K562 (cell line): ENCODE measurements around the gene HMGA1. TPM values are rescaled to one million over a fixed set of nuclear protein-coding genes. Genes with fewer than 3 reads are reported as not detected.

ENCODE experiments used
- CBX8 ChIP-seq: fragments of 200-600 bp; sonication (generic); IDR thresholded peaks from 2 replicates; pipeline ENCODE4 v1.6.1; 2012; ENCODE audit warnings: borderline replicate concordance, mixed run types, low read depth, mild to moderate bottlenecking, moderate library complexity, mixed read lengths, low read length, control low read depth, inconsistent platforms; ENCODE audit not compliant: poor library complexity, severe bottlenecking; ENCODE audit errors: extremely low read depth
- CEBPB ChIP-seq: fragments of 450-650 bp; IDR thresholded peaks from 2 replicates; pipeline ENCODE4 v1.6.1; 2016; ENCODE audit warnings: missing genetic modification characterization, missing compliant biosample characterization
- DIDO1 ChIP-seq: fragments of 450-650 bp; IDR thresholded peaks from 2 replicates; pipeline ENCODE4 v1.6.1; 2016; ENCODE audit warnings: low read depth, missing biosample characterization, missing genetic modification characterization
- ELF1 ChIP-seq: fragments of 200-800 bp; sonication (Bioruptor generic); IDR thresholded peaks from 2 replicates; pipeline ENCODE4 v1.6.1; 2016; ENCODE audit warnings: missing genetic modification characterization, missing compliant biosample characterization
- ELF4 ChIP-seq: fragments of 450-650 bp; formaldehyde crosslinking; IDR thresholded peaks from 2 replicates; pipeline ENCODE4 v1.4.0; 2022; ENCODE audit warnings: missing genetic modification characterization
- ETS1 ChIP-seq: conservative IDR thresholded peaks from 2 replicates; pipeline ENCODE4 v1.6.1; 2011; ENCODE audit warnings: low read depth, mild to moderate bottlenecking, low read length; ENCODE audit not compliant: control insufficient read depth
- HDGF ChIP-seq: fragments of 450-650 bp; IDR thresholded peaks from 2 replicates; pipeline ENCODE4 v1.6.1; 2016
- LCOR ChIP-seq: sonication (generic); formaldehyde crosslinking; IDR thresholded peaks from 2 replicates; pipeline ENCODE4 v1.8.0; 2022; ENCODE audit warnings: mild to moderate bottlenecking, missing genetic modification reagents
- MAFG ChIP-seq: fragments of 450-650 bp; conservative IDR thresholded peaks from 2 replicates; pipeline ENCODE4 v1.6.1; 2016; ENCODE audit warnings: missing genetic modification characterization, missing compliant biosample characterization
- MLLT1 ChIP-seq, 2 experiments: fragments of 450-650 bp; IDR thresholded peaks; 2 replicates each; pipeline ENCODE4 v1.6.1; 2016
- PML ChIP-seq: IDR thresholded peaks from 2 replicates; pipeline ENCODE4 v1.6.1; 2012; ENCODE audit warnings: low read length, inconsistent platforms
- POLR2A ChIP-seq: fragments of 450-650 bp; conservative IDR thresholded peaks from 2 replicates; pipeline ENCODE4 v1.6.1; 2016
- TAL1 ChIP-seq: fragments of 450-650 bp; IDR thresholded peaks from 2 replicates; pipeline ENCODE4 v1.6.1; 2016; ENCODE audit warnings: mild to moderate bottlenecking
- ZNF175 ChIP-seq: fragments of 200-800 bp; sonication (Bioruptor generic); IDR thresholded peaks from 2 replicates; pipeline ENCODE4 v1.6.1; 2016; ENCODE audit warnings: low read depth, mild to moderate bottlenecking, missing genetic modification characterization, missing compliant biosample characterization
- ZNF436 ChIP-seq: fragments of 250-450, 450-650 bp; sonication (Bioruptor Pico); formaldehyde crosslinking; IDR thresholded peaks from 2 replicates; pipeline ENCODE4 v1.7.0; 2020; ENCODE audit warnings: mild to moderate bottlenecking
- ZNF449 ChIP-seq: fragments of 250-450 bp; sonication (Bioruptor Pico); IDR thresholded peaks from 2 replicates; pipeline ENCODE4 v1.8.0; 2022; ENCODE audit warnings: moderate library complexity, mild to moderate bottlenecking, inconsistent platforms
- ZZZ3 ChIP-seq: fragments of 450-650 bp; IDR thresholded peaks from 2 replicates; pipeline ENCODE4 v1.6.1; 2016; ENCODE audit warnings: antibody characterized with exemption, mild to moderate bottlenecking, moderate library complexity
- polyA plus RNA-seq, 8 experiments: library from polyadenylated mRNA; depleted of rRNA in 4 of 8; stranded (reverse) in 5 of 8; unstranded in 3 of 8; fragments of >200 nt; fragmentation: Nextera tagmentation in 2 of 8; fragmentation: Illumina TruSeq in 1 of 8; extraction: Ambion mirVana in 2 of 8; extraction: Trizol in 1 of 8; gene quantifications; 2 replicates each; pipeline versions ENCODE4 v1.2.1 to v1.2.3, GENCODE V29; 2011 to 2014; ENCODE audit warnings: inconsistent platforms in 1 of 8, missing spikeins in 1 of 8
- total RNA-seq, 7 experiments: library from RNA; depleted of rRNA in 6 of 7; stranded (reverse); fragments of >200 nt in 6 of 7; fragmentation: Illumina TruSeq in 2 of 7; extraction: Trizol in 2 of 7; gene quantifications; 2 replicates each; pipeline versions ENCODE4 v1.2.1 to v1.2.3, GENCODE V29; 2011 to 2021; ENCODE audit warnings: low replicate concordance in 1 of 7
- TF ChIP-seq, protein P1 (sequence below): fragments of 250-450 bp; sonication (Bioruptor Pico); IDR thresholded peaks from 2 replicates; pipeline ENCODE4 v1.8.0; 2021; ENCODE audit warnings: moderate library complexity, mild to moderate bottlenecking, inconsistent platforms
- TF ChIP-seq, protein P2 (sequence below): sonication (generic); formaldehyde crosslinking; IDR thresholded peaks from 2 replicates; pipeline ENCODE4 v1.8.0; 2023; ENCODE audit warnings: mild to moderate bottlenecking, missing genetic modification reagents

The HMGA1 gene
- total and polyA plus RNA-seq, 9 of the 15 experiments (the other 6 are each of a cell fraction or from before 2014, with no cell fraction given): 27.8 to 1,947 (median 594) TPM

DNA sequence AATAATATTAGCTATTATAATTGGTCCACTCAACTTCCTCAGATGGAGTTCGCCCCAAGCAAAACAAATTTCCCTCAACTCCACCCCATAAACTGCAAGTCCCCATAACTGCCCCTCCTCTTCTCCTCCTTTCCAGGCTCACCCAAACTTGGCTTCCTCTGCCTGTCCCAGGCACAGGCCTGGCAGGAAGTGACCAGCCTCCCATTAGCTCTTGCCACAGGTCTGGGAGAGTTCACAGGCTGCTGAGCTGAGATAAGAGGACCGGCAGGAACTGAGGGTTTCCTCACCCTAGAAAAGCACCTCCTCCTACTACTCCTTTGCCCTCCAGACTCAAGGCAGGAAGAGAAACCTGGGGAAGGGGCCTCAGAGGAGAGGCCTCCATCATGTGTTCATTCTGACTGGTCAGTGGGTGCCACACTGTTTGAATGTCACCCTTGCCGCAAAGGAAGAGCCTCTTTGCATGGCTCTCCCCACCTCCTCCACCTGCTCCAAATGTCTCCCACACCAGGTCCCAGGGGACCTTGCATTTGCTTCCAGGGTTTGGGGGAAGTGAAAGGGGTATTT, 36.7 kb downstream of the HMGA1 start (continued):
- TF ChIP-seq, protein P1, sequence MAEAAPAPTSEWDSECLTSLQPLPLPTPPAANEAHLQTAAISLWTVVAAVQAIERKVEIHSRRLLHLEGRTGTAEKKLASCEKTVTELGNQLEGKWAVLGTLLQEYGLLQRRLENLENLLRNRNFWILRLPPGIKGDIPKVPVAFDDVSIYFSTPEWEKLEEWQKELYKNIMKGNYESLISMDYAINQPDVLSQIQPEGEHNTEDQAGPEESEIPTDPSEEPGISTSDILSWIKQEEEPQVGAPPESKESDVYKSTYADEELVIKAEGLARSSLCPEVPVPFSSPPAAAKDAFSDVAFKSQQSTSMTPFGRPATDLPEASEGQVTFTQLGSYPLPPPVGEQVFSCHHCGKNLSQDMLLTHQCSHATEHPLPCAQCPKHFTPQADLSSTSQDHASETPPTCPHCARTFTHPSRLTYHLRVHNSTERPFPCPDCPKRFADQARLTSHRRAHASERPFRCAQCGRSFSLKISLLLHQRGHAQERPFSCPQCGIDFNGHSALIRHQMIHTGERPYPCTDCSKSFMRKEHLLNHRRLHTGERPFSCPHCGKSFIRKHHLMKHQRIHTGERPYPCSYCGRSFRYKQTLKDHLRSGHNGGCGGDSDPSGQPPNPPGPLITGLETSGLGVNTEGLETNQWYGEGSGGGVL (CRISPR knock-in tag): no peak
- TF ChIP-seq POLR2A: peak; percentile 60
- no peak for TF ChIP-seq CBX8
- no peak for TF ChIP-seq ZZZ3
- peak; percentile 94 for TF ChIP-seq LCOR (CRISPR knock-in tag)
- TF ChIP-seq ZNF436 (CRISPR knock-in tag): no peak
- TF ChIP-seq, protein P2, sequence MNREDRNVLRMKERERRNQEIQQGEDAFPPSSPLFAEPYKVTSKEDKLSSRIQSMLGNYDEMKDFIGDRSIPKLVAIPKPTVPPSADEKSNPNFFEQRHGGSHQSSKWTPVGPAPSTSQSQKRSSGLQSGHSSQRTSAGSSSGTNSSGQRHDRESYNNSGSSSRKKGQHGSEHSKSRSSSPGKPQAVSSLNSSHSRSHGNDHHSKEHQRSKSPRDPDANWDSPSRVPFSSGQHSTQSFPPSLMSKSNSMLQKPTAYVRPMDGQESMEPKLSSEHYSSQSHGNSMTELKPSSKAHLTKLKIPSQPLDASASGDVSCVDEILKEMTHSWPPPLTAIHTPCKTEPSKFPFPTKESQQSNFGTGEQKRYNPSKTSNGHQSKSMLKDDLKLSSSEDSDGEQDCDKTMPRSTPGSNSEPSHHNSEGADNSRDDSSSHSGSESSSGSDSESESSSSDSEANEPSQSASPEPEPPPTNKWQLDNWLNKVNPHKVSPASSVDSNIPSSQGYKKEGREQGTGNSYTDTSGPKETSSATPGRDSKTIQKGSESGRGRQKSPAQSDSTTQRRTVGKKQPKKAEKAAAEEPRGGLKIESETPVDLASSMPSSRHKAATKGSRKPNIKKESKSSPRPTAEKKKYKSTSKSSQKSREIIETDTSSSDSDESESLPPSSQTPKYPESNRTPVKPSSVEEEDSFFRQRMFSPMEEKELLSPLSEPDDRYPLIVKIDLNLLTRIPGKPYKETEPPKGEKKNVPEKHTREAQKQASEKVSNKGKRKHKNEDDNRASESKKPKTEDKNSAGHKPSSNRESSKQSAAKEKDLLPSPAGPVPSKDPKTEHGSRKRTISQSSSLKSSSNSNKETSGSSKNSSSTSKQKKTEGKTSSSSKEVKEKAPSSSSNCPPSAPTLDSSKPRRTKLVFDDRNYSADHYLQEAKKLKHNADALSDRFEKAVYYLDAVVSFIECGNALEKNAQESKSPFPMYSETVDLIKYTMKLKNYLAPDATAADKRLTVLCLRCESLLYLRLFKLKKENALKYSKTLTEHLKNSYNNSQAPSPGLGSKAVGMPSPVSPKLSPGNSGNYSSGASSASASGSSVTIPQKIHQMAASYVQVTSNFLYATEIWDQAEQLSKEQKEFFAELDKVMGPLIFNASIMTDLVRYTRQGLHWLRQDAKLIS (CRISPR knock-in tag): 0 out of 2 replicates have a peak, but pooled peaks have one; percentile 39
- TF ChIP-seq ELF4 (CRISPR knock-in tag): peak; percentile 90
- peak in 1 of 2 experiments; percentile 50; a peak in 1 of 4 replicates for TF ChIP-seq MLLT1 (IDR thresholded peaks at IDR 0.05)
- peak; percentile 95 for TF ChIP-seq PML
- peak; percentile 82 for TF ChIP-seq ELF1 (tag)
- peak; percentile 93 for TF ChIP-seq ZNF175 (CRISPR knock-in tag)
- peak; percentile 95 for TF ChIP-seq CEBPB (tag)
- TF ChIP-seq DIDO1 (tag): peak; percentile 22; the same call in 1 of the 2 replicates
- peak; percentile 96 for TF ChIP-seq ETS1
- TF ChIP-seq TAL1: peak; percentile 94
- TF ChIP-seq MAFG (tag): no peak
- peak; percentile 58; the same call in 1 of the 2 replicates for TF ChIP-seq HDGF
- peak; percentile 57; the same call in 1 of the 2 replicates for TF ChIP-seq ZNF449 (CRISPR knock-in tag)
